NOMO-1 (cell line): ENCODE measurements around the gene TP73.

Source experiments
- DNase-seq, 2 experiments: peaks; one replicate each; lab custom pipeline; 2025; ENCODE audit not compliant: unreplicated experiment in 2 of 2; lab: John Stamatoyannopoulos, UW

The TP73 gene

DNA sequence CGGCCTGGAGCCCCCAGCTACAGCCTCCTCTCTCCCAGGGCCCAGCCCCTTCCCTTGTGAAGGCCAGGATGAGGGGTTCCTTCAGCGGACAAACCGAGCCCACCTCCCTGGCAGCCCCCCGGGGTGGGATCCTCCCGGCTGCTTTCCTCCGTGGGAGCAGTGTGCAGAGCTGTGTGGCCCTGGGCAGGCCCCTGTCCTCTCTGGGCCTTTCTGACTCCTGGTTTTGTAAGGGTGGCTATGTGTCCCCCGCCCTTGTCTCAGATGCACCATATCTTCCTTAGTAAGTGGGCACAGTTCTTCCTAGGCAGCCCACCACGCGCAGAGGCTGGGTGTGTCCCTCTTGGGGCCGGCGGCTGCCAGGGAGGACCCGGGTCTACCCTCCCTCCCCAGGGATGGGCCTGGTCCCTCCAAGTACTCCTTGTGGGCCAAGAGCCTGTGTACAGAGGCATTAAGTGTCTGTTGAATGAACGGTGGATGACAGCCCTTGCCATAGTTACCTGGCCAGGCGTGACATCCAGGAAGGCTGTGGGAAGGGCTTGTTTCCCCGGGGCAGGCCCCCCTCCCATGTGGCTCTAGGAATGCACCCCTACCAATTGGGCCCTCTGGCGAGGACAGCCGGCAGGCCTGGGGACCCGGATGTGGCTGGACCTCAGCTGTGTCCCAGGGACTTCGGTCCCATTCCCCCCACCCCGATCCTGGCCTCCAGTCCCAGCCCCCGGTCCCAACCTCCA is 124.1 kb downstream of the TP73 start:
- DNase-seq, result no peak

DNA sequence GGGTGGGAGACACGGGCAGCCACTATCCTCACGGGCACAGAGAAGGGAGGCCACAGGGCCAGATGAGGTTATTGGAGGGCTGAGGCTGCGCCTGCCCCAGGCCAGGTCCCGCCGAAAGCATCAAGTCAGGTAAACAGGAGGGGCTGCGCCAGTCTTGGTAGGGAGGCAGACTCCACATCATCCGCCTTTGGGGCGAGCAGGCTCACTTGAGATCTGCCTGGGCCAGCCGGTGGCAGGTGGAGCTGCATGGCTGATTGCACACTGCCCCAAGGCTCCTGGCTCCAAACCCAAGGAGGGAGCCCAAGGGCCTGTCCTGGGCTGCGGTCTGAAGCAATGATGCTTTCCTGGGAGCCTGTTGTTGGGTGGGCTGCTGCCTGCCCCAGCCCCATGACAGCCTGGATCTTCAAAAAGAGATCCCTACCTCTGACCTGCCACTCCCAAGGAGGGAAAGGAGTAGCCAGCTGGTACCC is 124.8 kb downstream of the TP73 start:
- DNase-seq, result no peak

DNA sequence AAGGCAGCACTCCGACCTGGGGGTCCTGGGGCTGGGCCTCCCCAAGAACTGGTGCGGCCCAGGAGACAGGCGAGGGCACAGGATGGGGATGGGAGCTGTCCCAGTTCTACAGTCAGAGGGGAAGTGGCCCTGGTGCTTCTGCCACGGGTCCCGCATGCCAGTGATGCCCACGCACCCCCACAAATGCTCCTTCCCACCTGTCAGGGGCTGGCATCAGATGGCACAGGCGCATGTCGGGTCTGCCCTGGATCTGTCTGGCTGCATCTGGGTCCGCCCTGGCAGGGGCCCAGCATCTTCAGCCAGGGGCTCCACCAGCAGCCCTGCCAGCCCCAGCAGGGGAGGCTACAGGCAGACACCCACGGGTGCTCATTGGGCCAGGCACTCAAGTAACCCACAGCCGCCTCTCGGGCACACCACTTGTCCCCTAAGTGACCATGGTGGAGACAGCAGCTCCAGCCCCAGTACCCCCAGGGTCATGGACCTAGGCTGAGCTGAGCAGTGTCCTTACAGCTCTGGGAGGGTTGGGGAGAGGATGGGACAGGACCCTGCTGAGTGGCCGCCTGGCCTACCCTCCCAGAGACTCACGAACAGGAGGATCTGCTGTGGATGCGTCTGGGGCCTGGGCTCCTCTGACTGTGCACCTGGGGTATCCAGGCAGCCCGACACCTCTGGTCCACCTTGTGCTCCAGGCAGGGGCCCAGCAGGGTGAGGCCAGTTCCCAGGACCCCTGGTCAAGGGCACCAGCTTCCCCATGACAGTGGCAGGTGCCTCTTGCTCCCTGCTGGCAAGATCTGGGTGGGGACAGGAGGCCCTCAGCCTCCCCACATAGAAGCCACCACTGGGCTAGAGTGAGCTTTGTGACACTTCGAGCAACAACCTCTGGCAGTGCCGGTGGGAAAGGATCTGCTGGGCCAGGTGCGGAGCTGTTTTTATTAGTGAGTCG is 125.6 kb downstream of the TP73 start:
- no peak for DNase-seq

DNA sequence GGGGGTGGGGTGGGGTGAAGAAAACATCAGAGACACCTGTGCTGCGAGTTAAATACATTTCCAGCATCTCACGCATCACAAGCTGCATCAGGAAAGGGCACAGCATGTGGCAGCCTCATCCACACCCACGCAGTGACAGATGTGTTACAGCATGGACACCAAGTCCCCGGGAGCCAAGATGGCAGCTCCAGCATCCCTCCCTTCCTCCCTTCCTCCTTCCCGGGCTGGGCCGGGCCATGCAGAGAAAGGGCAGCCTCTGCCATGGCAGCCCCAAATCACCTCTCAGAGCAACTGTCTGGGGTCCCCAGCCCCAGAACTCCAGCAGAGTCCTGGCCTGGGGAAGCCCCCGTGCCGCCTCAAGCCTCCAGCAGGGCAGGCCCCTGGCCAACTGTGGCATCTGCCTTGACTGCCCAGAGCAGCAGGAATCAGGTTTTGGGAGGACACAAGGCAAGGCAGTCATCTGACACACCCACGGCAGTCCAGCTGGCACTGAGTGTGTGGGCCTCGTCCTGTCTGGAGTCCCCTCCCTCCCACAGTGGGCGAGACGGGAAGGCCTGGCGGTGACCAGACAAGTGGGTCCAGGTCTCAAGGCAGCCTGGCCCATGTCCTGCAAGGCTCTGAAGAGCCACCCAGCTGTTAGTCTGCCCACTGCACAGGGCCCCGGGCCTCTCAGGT is 126.4 kb downstream of the TP73 start:
- DNase-seq, result no peak

DNA sequence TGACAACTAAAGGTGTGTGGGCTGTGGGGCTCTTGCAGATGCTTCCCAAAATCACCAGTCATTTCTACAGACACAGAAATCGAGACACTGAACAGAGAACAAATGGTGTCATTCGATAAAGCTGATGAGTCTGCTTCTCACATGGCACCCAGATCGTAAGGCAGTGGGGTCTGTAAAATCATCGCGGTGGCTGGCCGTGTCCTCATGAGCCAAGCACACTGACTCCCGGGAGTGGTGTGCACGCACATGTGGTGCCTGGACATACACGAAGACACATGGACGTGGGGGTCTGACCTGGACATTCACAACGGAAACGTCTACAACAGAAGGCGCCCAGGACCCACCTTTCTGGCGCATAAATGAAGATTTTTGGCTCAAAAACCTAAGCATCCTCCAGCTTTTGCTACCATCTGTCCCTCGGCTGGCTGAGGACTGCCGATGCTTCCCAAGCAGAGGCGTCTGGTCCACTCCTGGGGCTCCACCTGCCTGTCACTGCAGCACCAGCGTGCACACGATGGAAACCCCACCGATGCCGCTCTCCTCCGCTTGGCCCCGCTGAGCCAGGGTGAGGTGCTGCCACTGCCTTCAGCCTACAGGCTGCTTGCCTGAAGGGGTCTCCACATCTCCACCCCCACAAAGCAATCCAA is 127.1 kb downstream of the TP73 start:
- DNase-seq, result no peak

DNA sequence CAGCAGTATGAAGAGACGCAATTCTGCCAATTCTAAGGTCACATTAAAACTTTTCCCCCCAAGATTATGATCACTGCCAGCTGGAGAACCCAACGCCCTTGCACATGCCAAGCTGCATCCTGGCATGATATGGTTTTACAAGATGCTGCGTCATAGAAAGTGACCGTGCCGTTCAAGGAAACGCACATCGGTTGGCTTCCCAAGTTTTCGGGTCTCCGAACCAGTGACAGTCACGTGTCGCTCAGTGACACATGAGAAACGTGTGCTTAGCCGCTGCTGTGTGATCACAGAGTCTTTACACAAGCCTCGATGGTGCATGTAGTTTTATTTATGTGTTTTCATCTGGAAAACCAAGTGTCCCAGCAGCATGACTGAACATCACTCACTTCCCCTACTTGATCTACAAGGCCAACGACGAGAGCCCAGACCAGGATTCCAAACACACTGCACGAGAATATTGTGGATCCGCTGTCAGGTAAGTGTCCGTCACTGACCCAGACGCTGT is 127.6 kb downstream of the TP73 start:
- DNase-seq, result no peak

DNA sequence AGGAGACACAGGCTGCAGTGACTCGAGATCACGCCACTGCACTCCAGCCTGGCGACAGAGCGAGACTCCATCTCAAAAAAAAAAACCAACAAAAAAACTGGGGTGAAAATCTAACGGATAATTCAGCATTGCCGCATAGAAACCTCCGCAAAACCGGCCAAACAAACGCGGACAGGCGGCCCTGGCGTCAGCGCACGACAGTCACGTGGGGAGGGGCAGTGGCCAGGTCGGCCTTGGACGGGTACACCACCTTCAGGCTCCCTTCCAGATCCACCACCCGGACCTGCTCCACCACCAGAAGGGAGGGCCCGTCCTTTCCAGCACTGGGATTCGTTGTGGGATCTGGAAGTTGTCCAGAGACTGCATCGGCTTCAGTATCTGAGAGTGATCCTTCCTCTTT is 128.6 kb downstream of the TP73 start:
- no peak for DNase-seq

DNA sequence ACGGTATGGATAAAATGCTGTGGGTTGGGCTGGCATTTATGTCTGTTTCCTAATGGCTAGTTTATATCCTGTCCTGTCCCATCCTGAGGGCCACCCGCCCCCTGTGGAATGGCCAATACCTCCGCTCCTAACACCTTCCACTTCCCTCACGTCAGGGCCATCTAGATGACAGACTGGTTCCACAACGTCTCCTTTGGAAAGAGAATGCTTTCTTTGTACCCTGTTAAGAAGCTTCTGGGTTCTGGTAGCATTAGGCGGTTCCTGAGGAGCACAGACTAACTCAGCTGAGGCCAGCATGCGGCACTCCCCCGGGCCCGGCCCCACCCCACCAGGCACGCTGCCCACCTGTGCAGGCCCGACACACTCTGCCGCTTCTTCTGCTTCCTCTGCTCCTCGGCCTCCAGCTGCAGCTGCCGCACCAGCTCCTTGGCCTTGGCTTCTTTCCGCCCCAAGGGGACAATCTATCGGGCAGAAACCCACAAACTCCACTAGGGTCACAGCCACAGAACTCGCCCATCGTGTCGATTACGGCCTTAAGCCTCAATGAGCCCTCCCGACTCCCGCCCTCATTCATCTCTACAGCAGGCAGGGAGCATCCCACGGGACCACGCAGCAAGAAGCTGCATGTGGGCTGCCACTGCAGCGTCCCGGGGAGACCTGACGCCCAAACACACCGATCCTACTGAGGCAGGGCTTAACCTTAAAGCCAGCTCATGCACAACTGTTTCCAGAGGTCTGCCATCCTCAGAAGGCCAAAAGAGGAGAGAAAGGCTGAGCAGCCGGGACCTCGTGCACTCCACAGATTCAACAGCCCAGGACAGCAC is 131.5 kb downstream of the TP73 start:
- no peak for DNase-seq

DNA sequence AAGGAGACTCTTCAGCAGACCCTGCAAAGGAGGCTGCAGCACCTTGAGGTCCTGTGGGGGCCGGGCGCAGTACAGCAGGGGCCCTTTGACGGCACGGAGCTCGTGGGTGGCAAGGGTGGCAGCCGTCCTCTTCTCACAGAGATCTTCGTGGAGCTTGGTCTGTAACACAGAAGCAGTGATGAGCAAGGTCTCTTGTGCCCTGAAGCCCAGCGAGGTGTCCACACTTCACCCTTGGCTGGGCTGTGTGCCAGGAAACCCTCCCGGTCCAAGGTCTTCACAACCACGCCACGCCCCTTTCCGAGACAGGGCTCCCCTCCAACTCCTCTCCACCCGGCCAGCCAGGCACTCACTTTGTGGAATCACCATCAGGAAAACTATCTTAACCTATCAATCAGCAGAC is 132.7 kb downstream of the TP73 start:
- no peak for DNase-seq

DNA sequence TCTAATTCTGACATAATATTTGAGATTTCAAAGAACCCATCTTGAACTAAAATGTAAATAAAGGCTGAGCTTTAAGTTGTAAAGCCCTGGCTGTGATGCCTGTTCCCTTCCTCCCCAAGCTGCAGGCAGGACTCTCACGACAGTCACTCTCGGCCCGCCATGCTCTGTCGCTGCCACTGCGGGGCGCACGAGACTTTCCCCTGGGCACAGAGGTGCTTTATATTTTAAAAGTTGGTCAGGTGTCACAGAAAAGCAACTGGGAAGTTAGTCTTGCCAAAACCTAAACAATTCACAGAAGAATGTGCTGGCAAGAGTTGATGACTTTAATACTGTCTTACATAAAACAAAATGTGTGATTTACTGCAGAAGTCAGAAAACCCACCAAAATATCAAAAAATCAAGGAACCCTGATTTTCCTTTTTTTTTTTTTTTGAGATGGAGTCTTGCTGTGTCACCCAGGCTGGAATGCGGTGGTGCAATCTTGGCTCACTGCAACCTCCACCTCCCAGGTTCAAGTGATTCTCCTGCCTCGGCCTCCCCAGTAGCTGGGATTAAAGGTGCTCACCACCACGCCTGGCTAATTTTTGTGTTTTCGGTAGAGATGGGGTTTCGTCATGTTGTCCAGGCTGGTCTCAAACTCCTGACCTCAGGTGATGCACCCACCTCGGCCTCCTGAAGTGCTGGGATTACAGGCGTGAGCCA is 133.3 kb downstream of the TP73 start:
- DNase-seq, result no peak
